Measurements from ENCODE around the gene RREB1.

Gene RREB1

DNA sequence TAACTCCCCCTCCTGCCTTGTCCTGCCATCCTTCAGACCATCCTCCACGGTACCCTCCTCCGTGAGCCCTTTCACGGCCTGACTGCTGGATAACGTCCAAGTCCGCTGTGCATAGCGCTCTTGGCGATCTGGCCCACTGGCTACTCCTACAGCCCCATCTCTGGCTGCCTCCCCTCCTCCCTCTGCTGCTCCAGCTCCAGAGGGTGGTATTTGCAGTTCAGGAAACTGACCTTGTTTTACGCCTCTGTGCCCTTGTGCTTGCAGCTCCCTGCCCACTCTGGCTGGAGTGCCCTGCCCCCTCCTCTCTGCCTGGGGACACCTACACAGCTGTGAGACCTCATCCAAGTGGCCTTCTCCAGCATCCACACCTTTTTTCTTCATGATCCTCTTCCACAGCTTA lies 6.5 kb upstream of the RREB1 start:
- no peak overlapping the region for H3K4me3 ChIP-seq (ENCODE audit: low read depth, low read length)
- CTCF ChIA-PET: interaction anchor here (1.2 kb wide), 1 partner anchor 14 kb away, joined by 3 read pairs; no protein-coding TSS in a partner anchor
- POLR2A ChIA-PET: no interaction called here
- no peaks in the 10 kb centered on the region for H3K4me1 ChIP-seq (ENCODE audit: control insufficient read depth, insufficient read depth, low read length)
- TF ChIP-seq ZFHX2 (tag by site-specific recombination; conservative IDR thresholded peaks at IDR 0.05) (peak; percentile 85), EGR2 (tag by site-specific recombination; IDR thresholded peaks at IDR 0.05; ENCODE audit: low read depth) (peak; percentile 94), ZNF747 (tag by site-specific recombination; IDR thresholded peaks at IDR 0.05) (no peak)
- TF ChIP-seq, protein P1, sequence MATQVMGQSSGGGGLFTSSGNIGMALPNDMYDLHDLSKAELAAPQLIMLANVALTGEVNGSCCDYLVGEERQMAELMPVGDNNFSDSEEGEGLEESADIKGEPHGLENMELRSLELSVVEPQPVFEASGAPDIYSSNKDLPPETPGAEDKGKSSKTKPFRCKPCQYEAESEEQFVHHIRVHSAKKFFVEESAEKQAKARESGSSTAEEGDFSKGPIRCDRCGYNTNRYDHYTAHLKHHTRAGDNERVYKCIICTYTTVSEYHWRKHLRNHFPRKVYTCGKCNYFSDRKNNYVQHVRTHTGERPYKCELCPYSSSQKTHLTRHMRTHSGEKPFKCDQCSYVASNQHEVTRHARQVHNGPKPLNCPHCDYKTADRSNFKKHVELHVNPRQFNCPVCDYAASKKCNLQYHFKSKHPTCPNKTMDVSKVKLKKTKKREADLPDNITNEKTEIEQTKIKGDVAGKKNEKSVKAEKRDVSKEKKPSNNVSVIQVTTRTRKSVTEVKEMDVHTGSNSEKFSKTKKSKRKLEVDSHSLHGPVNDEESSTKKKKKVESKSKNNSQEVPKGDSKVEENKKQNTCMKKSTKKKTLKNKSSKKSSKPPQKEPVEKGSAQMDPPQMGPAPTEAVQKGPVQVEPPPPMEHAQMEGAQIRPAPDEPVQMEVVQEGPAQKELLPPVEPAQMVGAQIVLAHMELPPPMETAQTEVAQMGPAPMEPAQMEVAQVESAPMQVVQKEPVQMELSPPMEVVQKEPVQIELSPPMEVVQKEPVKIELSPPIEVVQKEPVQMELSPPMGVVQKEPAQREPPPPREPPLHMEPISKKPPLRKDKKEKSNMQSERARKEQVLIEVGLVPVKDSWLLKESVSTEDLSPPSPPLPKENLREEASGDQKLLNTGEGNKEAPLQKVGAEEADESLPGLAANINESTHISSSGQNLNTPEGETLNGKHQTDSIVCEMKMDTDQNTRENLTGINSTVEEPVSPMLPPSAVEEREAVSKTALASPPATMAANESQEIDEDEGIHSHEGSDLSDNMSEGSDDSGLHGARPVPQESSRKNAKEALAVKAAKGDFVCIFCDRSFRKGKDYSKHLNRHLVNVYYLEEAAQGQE (tag by site-specific recombination; IDR thresholded peaks at IDR 0.05): no peak
- H3K9me3 ChIP-seq (ENCODE audit: control insufficient read depth, insufficient read depth, low read depth, low read length): no peaks in the 10 kb centered on the region
- no peaks in the 10 kb centered on the region for H3K36me3 ChIP-seq (ENCODE audit: control insufficient read depth in 2 of 2, insufficient read depth in 1 of 2, low read length in 2 of 2)
- H3K27ac ChIP-seq (ENCODE audit: extremely low read depth, low read depth, low read length): no peak overlapping the region

DNA sequence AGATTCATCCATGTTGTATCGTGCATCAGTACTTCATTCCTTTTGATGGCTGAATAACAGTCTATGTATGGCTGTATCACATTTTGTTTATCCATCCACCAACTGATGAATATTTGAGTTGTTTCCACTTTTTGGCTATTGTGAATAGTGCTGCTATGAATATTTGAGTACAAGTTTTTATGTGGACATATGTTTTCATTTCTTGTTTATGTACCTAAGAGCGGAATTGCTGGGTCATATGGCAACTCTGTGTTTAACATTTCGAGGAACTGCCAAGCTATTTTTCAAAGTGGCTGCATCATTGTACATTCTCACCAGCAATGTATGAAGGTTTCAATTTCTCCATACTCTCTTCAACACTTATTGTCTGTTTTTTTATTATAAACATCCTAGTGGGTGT lies 3.0 kb upstream of the RREB1 start:
- Histone ChIP-seq H3K4me1 (ENCODE audit: control insufficient read depth, insufficient read depth, low read length) (no peaks in the 10 kb centered on the region), H3K36me3 (ENCODE audit: control insufficient read depth in 2 of 2, insufficient read depth in 1 of 2, low read length in 2 of 2) (no peaks in the 10 kb centered on the region), H3K9me3 (ENCODE audit: control insufficient read depth, insufficient read depth, low read depth, low read length) (no peaks in the 10 kb centered on the region), H3K27ac (ENCODE audit: extremely low read depth, low read depth, low read length) (no peak overlapping the region), H3K4me3 (ENCODE audit: low read depth, low read length) (no peak overlapping the region)
- no peak for TF ChIP-seq ZNF132 (tag by site-specific recombination; IDR thresholded peaks at IDR 0.05; ENCODE audit: borderline replicate concordance)
- TF ChIP-seq ZNF747 (tag by site-specific recombination; IDR thresholded peaks at IDR 0.05): no peak
- peak; percentile 97 for TF ChIP-seq ZNF140 (tag by site-specific recombination; IDR thresholded peaks at IDR 0.05)
- TF ChIP-seq SP3 (tag by site-specific recombination; IDR thresholded peaks at IDR 0.05): no peak
- no peak for TF ChIP-seq ZNF324 (tag by site-specific recombination; IDR thresholded peaks at IDR 0.05)
- TF ChIP-seq, protein P2, sequence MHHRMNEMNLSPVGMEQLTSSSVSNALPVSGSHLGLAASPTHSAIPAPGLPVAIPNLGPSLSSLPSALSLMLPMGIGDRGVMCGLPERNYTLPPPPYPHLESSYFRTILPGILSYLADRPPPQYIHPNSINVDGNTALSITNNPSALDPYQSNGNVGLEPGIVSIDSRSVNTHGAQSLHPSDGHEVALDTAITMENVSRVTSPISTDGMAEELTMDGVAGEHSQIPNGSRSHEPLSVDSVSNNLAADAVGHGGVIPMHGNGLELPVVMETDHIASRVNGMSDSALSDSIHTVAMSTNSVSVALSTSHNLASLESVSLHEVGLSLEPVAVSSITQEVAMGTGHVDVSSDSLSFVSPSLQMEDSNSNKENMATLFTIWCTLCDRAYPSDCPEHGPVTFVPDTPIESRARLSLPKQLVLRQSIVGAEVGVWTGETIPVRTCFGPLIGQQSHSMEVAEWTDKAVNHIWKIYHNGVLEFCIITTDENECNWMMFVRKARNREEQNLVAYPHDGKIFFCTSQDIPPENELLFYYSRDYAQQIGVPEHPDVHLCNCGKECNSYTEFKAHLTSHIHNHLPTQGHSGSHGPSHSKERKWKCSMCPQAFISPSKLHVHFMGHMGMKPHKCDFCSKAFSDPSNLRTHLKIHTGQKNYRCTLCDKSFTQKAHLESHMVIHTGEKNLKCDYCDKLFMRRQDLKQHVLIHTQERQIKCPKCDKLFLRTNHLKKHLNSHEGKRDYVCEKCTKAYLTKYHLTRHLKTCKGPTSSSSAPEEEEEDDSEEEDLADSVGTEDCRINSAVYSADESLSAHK (tag by site-specific recombination; IDR thresholded peaks at IDR 0.05): no peak
- TF ChIP-seq ZBTB8A (tag by site-specific recombination; IDR thresholded peaks at IDR 0.05): no peak
- ChIA-PET POLR2A (no interaction called here), CTCF (no interaction called here)

DNA sequence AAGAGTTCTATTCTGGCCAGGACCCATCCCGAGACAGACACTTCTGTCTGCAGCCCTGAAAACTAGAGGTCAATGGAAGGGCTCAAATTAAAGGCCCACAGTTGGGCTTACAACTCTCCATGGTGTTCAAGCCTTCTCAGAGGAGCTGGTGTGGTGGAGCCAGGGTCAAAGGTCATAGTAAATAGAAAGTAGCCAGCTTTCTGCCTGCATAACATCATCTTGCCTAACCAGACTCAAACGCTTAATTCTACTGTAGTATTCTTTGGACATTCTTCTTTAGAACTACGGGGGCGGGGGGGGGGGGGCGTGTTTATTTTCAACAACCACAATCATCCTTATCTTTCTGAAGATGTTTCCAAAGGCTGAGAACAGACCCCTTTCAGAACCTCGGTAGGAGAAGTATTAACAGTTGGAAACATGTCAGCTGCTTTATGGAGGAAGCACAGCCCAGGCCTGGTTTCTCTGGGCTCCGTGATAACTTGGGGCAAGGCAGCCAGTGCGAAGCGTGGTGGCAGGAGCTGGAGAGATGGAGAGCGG lies 1.5 kb upstream of the RREB1 start:
- ChIA-PET POLR2A (interaction anchor here (0.9 kb wide), 1 partner anchor 48 kb away, joined by 3 read pairs; no protein-coding TSS in a partner anchor), CTCF (interaction anchor here (0.6 kb wide), 1 partner anchor 133 kb away, joined by 4 read pairs; no protein-coding TSS in a partner anchor)
- Histone ChIP-seq H3K4me1 (ENCODE audit: control insufficient read depth, insufficient read depth, low read length) (peaks cover 4% of the 10 kb centered on the region; the same call in 1 of the 2 replicates), H3K36me3 (ENCODE audit: control insufficient read depth in 2 of 2, insufficient read depth in 1 of 2, low read length in 2 of 2) (no peaks in the 10 kb centered on the region), H3K4me3 (ENCODE audit: low read depth, low read length) (no peak overlapping the region), H3K27ac (ENCODE audit: extremely low read depth, low read depth, low read length) (no peak overlapping the region), H3K9me3 (ENCODE audit: control insufficient read depth, insufficient read depth, low read depth, low read length) (no peaks in the 10 kb centered on the region)
- TF ChIP-seq, protein P3, sequence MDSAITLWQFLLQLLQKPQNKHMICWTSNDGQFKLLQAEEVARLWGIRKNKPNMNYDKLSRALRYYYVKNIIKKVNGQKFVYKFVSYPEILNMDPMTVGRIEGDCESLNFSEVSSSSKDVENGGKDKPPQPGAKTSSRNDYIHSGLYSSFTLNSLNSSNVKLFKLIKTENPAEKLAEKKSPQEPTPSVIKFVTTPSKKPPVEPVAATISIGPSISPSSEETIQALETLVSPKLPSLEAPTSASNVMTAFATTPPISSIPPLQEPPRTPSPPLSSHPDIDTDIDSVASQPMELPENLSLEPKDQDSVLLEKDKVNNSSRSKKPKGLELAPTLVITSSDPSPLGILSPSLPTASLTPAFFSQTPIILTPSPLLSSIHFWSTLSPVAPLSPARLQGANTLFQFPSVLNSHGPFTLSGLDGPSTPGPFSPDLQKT (IDR thresholded peaks at IDR 0.05; ENCODE audit: borderline replicate concordance, low read depth, low read length): no peak
- TF ChIP-seq SP3 (tag by site-specific recombination; IDR thresholded peaks at IDR 0.05) (no peak), ZNF404 (tag by site-specific recombination; IDR thresholded peaks at IDR 0.05) (no peak), ZBTB8A (tag by site-specific recombination; IDR thresholded peaks at IDR 0.05) (no peak)
- TF ChIP-seq, protein P4, sequence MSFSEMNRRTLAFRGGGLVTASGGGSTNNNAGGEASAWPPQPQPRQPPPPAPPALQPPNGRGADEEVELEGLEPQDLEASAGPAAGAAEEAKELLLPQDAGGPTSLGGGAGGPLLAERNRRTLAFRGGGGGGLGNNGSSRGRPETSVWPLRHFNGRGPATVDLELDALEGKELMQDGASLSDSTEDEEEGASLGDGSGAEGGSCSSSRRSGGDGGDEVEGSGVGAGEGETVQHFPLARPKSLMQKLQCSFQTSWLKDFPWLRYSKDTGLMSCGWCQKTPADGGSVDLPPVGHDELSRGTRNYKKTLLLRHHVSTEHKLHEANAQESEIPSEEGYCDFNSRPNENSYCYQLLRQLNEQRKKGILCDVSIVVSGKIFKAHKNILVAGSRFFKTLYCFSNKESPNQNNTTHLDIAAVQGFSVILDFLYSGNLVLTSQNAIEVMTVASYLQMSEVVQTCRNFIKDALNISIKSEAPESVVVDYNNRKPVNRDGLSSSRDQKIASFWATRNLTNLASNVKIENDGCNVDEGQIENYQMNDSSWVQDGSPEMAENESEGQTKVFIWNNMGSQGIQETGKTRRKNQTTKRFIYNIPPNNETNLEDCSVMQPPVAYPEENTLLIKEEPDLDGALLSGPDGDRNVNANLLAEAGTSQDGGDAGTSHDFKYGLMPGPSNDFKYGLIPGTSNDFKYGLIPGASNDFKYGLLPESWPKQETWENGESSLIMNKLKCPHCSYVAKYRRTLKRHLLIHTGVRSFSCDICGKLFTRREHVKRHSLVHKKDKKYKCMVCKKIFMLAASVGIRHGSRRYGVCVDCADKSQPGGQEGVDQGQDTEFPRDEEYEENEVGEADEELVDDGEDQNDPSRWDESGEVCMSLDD (tag by site-specific recombination; IDR thresholded peaks at IDR 0.05): no peak
- TF ChIP-seq, protein P5, sequence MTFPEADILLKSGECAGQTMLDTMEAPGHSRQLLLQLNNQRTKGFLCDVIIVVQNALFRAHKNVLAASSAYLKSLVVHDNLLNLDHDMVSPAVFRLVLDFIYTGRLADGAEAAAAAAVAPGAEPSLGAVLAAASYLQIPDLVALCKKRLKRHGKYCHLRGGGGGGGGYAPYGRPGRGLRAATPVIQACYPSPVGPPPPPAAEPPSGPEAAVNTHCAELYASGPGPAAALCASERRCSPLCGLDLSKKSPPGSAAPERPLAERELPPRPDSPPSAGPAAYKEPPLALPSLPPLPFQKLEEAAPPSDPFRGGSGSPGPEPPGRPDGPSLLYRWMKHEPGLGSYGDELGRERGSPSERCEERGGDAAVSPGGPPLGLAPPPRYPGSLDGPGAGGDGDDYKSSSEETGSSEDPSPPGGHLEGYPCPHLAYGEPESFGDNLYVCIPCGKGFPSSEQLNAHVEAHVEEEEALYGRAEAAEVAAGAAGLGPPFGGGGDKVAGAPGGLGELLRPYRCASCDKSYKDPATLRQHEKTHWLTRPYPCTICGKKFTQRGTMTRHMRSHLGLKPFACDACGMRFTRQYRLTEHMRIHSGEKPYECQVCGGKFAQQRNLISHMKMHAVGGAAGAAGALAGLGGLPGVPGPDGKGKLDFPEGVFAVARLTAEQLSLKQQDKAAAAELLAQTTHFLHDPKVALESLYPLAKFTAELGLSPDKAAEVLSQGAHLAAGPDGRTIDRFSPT (tag by site-specific recombination; IDR thresholded peaks at IDR 0.05): no peak
- TF ChIP-seq, protein P6, sequence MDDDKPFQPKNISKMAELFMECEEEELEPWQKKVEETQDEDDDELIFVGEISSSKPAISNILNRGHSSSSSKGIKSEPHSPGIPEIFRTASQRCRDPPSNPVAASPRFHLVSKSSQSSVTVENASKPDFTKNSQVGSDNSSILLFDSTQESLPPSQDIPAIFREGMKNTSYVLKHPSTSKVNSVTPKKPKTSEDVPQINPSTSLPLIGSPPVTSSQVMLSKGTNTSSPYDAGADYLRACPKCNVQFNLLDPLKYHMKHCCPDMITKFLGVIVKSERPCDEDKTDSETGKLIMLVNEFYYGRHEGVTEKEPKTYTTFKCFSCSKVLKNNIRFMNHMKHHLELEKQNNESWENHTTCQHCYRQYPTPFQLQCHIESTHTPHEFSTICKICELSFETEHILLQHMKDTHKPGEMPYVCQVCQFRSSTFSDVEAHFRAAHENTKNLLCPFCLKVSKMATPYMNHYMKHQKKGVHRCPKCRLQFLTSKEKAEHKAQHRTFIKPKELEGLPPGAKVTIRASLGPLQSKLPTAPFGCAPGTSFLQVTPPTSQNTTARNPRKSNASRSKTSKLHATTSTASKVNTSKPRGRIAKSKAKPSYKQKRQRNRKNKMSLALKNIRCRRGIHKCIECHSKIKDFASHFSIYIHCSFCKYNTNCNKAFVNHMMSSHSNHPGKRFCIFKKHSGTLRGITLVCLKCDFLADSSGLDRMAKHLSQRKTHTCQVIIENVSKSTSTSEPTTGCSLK (tag by site-specific recombination; IDR thresholded peaks at IDR 0.05): no peak
